ENCODE data around the gene FOXL2NB. TPM values are rescaled to one million over a fixed set of nuclear protein-coding genes. Genes with fewer than 3 reads are reported as not detected.

The FOXL2NB gene
- total RNA-seq, 1 experiment from 2014 or later, result not detected

- Histone ChIP-seq H3K27ac (ENCODE audit: low read length) (no peak overlapping the region), H3K4me2 (ENCODE audit: low read depth, low read length, poor library complexity, severe bottlenecking) (no peak overlapping the region), H3K4me1 (ENCODE audit: low read length) (no peaks in the 10 kb centered on the region), H3K79me2 (ENCODE audit: low read length) (no peaks in the 10 kb centered on the region), H3K9me3 (ENCODE audit: low read length) (no peaks in the 10 kb centered on the region), H4K20me1 (ENCODE audit: insufficient read depth, low read depth, low read length) (no peaks in the 10 kb centered on the region), H3K9me2 (replicated peaks; ENCODE audit: insufficient read depth, low read length) (no peaks in the 10 kb centered on the region), H3K27me3 (ENCODE audit: low read length) (no peaks in the 10 kb centered on the region), H2AFZ (ENCODE audit: low read length) (no peak overlapping the region), H3K4me3 (ENCODE audit: low read length) (no peak overlapping the region), H3K36me3 (ENCODE audit: insufficient read depth, low read length) (no peaks in the 10 kb centered on the region), H3K9ac (ENCODE audit: low read length) (no peak overlapping the region)
- DNase-seq, result no peak
These were observed 40.2 kb downstream of the FOXL2NB start for GRCh38 chr3:138987181-138987580.

GRCh38 chr3:138995706-138996105 is 48.7 kb downstream of the FOXL2NB start:
- Histone ChIP-seq H2AFZ (ENCODE audit: low read length) (no peak overlapping the region), H3K27ac (ENCODE audit: low read length) (no peak overlapping the region), H3K36me3 (ENCODE audit: insufficient read depth, low read length) (no peaks in the 10 kb centered on the region), H3K79me2 (ENCODE audit: low read length) (no peaks in the 10 kb centered on the region), H3K4me3 (ENCODE audit: low read length) (no peak overlapping the region), H3K9ac (ENCODE audit: low read length) (no peak overlapping the region), H3K9me2 (replicated peaks; ENCODE audit: insufficient read depth, low read length) (no peaks in the 10 kb centered on the region), H3K27me3 (ENCODE audit: low read length) (no peaks in the 10 kb centered on the region), H3K4me1 (ENCODE audit: low read length) (no peaks in the 10 kb centered on the region), H3K9me3 (ENCODE audit: low read length) (no peaks in the 10 kb centered on the region), H3K4me2 (ENCODE audit: low read depth, low read length, poor library complexity, severe bottlenecking) (no peak overlapping the region), H4K20me1 (ENCODE audit: insufficient read depth, low read depth, low read length) (no peaks in the 10 kb centered on the region)
- DNase-seq, result no peak

Other genes with a start within 250 kb of the FOXL2NB start
- 13.0 and 35.3 TPM in 2 replicates for gene PIK3CB, start 112.3 kb upstream of the FOXL2NB start, total RNA-seq (2014; rRNA removed; shearing (Covaris generic); ENCODE audit: low replicate concordance)
- not detected in 2 replicates for gene FOXL2, start 80 bp upstream of the FOXL2NB start, total RNA-seq (2014; rRNA removed; shearing (Covaris generic); ENCODE audit: low replicate concordance)
- gene PRR23A, start 59.1 kb downstream of the FOXL2NB start, total RNA-seq (2014; rRNA removed; shearing (Covaris generic); ENCODE audit: low replicate concordance), result not detected in 2 replicates
- not detected in 2 replicates for gene PRR23B, start 73.7 kb downstream of the FOXL2NB start, total RNA-seq (2014; rRNA removed; shearing (Covaris generic); ENCODE audit: low replicate concordance)
- not detected in 2 replicates for gene PRR23C, start 97.7 kb downstream of the FOXL2NB start, total RNA-seq (2014; rRNA removed; shearing (Covaris generic); ENCODE audit: low replicate concordance)

Data from Karpas-422 (cell line).